DOHH2 (cell line): ENCODE data around the gene TFDP1.

Experiments
- H3F3A ChIP-seq: fragments of 200-600 bp; sonication (generic), shearing (Covaris generic); 2 replicates; pipeline ENCODE4 v1.6.0; 2016; ENCODE audit warnings: antibody characterized with exemption, mild to moderate bottlenecking; ENCODE audit not compliant: control insufficient read depth, insufficient read depth
- H3K27ac ChIP-seq: fragments of 200-600 bp; sonication (generic); 2 replicates; pipeline ENCODE4 v1.5.1; 2014; ENCODE audit warnings: low read depth, mild to moderate bottlenecking, low read length, moderate library complexity
- H3K27me3 ChIP-seq: fragments of 200-600 bp; sonication (generic); 2 replicates; pipeline ENCODE4 v1.6.1; 2014; ENCODE audit warnings: mild to moderate bottlenecking, low read length, mixed read lengths; ENCODE audit not compliant: control insufficient read depth
- H3K36me3 ChIP-seq: fragments of 200-600 bp; sonication (generic); 2 replicates; pipeline ENCODE4 v1.6.1; 2014; ENCODE audit warnings: mild to moderate bottlenecking, low read length, moderate library complexity, mixed read lengths; ENCODE audit not compliant: control insufficient read depth
- H3K4me1 ChIP-seq: fragments of 200-600 bp; sonication (generic); 2 replicates; pipeline ENCODE4 v1.6.1; 2014; ENCODE audit warnings: mild to moderate bottlenecking, low read length, mixed read lengths; ENCODE audit not compliant: control insufficient read depth
- H3K4me2 ChIP-seq: fragments of 200-600 bp; sonication (generic); 2 replicates; pipeline ENCODE4 v1.6.0; 2014; ENCODE audit warnings: mild to moderate bottlenecking, low read length, moderate library complexity
- H3K4me3 ChIP-seq: fragments of 200-600 bp; sonication (generic); 2 replicates; pipeline ENCODE4 v1.5.1; 2014; ENCODE audit warnings: mild to moderate bottlenecking, low read length, mixed read lengths
- H3K79me2 ChIP-seq: fragments of 200-600 bp; sonication (generic); 2 replicates; pipeline ENCODE4 v1.6.1; 2014; ENCODE audit warnings: mild to moderate bottlenecking, low read length, mixed read lengths; ENCODE audit not compliant: control insufficient read depth
- H3K9me2 ChIP-seq: fragments of 200-600 bp; sonication (generic); replicated peaks from 2 replicates; pipeline ENCODE4 v1.6.1; 2014; ENCODE audit warnings: mild to moderate bottlenecking, low read length, mixed read lengths; ENCODE audit not compliant: control insufficient read depth
- H3K9me3 ChIP-seq: fragments of 200-600 bp; sonication (generic); 2 replicates; pipeline ENCODE4 v1.6.1; 2014; ENCODE audit warnings: antibody characterized with exemption, low read length, mixed read lengths; ENCODE audit not compliant: control insufficient read depth, insufficient read depth
- H4K20me1 ChIP-seq: fragments of 200-600 bp; sonication (generic); 2 replicates; pipeline ENCODE4 v1.6.0; 2014; ENCODE audit warnings: low read depth, mild to moderate bottlenecking, antibody characterized with exemption, low read length, moderate library complexity; ENCODE audit not compliant: control insufficient read depth, insufficient read depth
- EZH2phosphoT487 ChIP-seq: fragments of 200-600 bp; sonication (generic); IDR thresholded peaks from 2 replicates; pipeline ENCODE4 v1.6.1; 2017; ENCODE audit warnings: borderline replicate concordance, mild to moderate bottlenecking, antibody characterized with exemption, low read length, moderate library complexity, mixed read lengths
- TF ChIP-seq, protein P1 (sequence below): fragments of 200-600 bp; sonication (generic); IDR thresholded peaks from one replicate; pipeline ENCODE4 v1.5.1; 2014; ENCODE audit warnings: antibody characterized with exemption, mild to moderate bottlenecking, low read depth, low read length; ENCODE audit not compliant: poor library complexity, severe bottlenecking

Gene TFDP1

DNA sequence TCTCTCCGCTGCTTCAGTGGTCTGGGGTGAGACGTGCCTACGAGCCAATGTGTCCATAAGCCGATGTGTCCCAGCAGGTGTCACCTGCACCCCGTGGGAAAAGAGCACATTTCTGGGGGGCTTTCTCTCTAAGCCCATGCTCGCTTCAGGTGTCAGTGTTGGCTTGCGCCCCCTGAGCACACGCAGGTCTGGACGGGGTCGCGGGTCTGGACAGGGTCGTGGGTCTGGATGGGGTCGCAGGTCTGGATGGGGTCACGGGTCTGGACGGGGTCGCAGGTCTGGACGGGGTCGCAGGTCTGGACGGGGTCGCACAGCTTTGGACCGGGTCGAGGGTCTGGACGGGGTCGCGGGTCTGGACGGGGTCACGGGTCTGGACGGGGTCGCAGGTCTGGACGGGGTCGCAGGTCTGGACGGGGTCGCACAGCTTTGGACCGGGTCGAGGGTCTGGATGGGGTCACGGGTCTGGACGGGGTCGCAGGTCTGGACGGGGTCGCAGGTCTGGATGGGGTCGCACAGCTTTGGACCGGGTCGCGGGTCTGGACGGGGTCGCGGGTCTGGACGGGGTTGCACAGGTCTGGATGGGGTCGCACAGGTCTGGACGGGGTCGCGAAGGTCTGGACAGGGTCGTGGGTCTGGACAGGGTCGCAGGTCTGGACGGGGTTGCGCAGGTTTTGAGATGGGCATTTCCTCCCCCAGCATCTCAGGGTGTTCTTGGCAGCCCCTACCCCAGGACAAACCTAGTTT lies 24.5 kb upstream of the TFDP1 start:
- no peaks in the 10 kb centered on the region for H3K27me3 ChIP-seq

DNA sequence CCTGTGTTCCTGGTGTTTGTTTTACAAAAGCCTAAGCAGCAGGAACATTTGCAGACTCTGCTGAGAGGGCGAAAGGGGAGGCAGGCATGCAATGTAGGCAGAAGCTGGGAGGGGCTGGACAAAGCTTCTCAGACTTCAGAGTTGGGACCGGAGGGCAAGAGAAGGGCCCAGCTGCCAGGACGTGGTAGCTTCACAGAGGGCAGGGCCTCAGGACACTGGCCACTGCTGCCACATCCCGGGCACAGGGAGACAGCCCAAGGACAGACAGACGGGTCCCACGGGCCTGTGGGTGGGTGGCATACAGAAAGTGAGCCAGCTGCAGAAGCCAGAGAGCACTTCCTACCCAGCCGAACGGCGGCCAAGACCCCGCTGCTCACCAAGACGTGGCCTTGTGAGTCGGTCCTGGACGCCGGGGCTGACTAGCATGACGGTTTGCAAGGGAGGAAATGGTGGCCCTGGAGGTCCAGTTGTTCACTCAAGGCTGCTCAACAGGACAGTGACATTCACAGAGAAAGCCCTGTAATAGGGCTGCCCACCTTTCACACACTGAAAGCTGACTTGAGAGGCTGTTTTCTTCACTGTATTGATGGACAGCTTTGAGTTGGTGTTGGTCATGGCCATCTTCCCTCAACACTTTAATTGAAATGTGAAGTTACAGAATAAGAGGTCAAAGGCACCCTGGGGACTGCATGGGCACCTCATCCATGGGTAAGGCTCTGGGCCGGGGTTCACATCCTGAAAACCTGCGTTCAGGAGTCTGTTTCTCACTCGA lies 23.7 kb upstream of the TFDP1 start:
- Histone ChIP-seq H3K4me1 (no peaks in the 10 kb centered on the region), H3F3A (no peaks in the 10 kb centered on the region), H3K27me3 (no peaks in the 10 kb centered on the region), H3K9me2 (no peaks in the 10 kb centered on the region), H3K4me2 (no peak overlapping the region), H4K20me1 (no peaks in the 10 kb centered on the region), H3K27ac (no peak overlapping the region), H3K36me3 (no peaks in the 10 kb centered on the region), H3K9me3 (no peaks in the 10 kb centered on the region), H3K4me3 (no peak overlapping the region), H3K79me2 (no peaks in the 10 kb centered on the region)
- TF ChIP-seq, protein P1, sequence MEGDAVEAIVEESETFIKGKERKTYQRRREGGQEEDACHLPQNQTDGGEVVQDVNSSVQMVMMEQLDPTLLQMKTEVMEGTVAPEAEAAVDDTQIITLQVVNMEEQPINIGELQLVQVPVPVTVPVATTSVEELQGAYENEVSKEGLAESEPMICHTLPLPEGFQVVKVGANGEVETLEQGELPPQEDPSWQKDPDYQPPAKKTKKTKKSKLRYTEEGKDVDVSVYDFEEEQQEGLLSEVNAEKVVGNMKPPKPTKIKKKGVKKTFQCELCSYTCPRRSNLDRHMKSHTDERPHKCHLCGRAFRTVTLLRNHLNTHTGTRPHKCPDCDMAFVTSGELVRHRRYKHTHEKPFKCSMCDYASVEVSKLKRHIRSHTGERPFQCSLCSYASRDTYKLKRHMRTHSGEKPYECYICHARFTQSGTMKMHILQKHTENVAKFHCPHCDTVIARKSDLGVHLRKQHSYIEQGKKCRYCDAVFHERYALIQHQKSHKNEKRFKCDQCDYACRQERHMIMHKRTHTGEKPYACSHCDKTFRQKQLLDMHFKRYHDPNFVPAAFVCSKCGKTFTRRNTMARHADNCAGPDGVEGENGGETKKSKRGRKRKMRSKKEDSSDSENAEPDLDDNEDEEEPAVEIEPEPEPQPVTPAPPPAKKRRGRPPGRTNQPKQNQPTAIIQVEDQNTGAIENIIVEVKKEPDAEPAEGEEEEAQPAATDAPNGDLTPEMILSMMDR = no peak
- no peak for TF ChIP-seq EZH2phosphoT487

More for the DNA sequence above, 24.5 kb upstream of the TFDP1 start:
- Histone ChIP-seq H3K4me1 (no peaks in the 10 kb centered on the region), H3K4me2 (no peak overlapping the region), H3K4me3 (no peak overlapping the region), H3K79me2 (no peaks in the 10 kb centered on the region), H3K9me3 (no peaks in the 10 kb centered on the region), H3K27ac (no peak overlapping the region), H3F3A (no peaks in the 10 kb centered on the region), H4K20me1 (no peaks in the 10 kb centered on the region), H3K9me2 (no peaks in the 10 kb centered on the region), H3K36me3 (no peaks in the 10 kb centered on the region)
- TF ChIP-seq EZH2phosphoT487 = no peak
- TF ChIP-seq, protein P1 = no peak

DNA sequence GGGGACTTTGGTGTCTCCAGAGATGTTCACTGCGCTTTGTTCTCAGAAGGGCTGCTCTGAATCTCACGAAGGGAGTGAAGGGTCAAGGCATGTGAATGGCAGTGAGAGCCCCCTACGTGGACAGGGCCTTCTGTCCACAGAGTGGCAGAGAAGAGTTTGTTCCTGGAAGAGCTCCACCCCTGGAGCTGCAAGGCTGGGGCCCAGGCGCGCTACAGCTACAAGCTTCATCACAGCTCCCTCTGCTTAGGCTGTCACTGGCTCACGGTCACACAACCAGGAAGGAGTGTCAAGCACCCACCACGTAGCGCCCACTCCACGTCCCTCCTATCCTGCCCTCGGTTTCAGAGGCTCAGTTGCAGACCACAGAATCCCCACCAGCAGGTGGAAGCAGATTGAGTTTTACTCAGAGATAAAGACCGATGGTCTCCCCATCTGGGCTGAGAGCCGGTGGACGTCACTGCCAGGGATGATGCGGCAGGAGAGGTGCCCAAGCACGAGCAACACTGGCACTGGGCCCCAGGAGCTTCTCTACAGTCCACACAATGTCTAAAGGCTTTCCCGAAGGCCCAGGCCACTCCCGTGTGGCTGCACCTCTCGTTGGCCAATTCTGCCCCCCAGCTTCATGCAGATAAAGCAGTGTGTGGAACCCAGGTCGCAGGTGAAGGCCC lies 23.0 kb upstream of the TFDP1 start:
- no peaks in the 10 kb centered on the region for H3K4me1 ChIP-seq
- TF ChIP-seq EZH2phosphoT487 = no peak
- TF ChIP-seq, protein P1 = no peak
- H4K20me1 ChIP-seq = no peaks in the 10 kb centered on the region
- H3K9me2 ChIP-seq = no peaks in the 10 kb centered on the region
- H3K27ac ChIP-seq = no peak overlapping the region
- H3F3A ChIP-seq = no peaks in the 10 kb centered on the region
- no peaks in the 10 kb centered on the region for H3K27me3 ChIP-seq
- no peak overlapping the region for H3K4me3 ChIP-seq
- no peaks in the 10 kb centered on the region for H3K36me3 ChIP-seq
- H3K4me2 ChIP-seq = no peak overlapping the region
- H3K9me3 ChIP-seq = no peaks in the 10 kb centered on the region
- no peaks in the 10 kb centered on the region for H3K79me2 ChIP-seq
